Transverse colon (tissue), 4 donors: ENCODE data around the gene IL15RA.

ENCODE experiments used
- EP300 ChIP-seq: sonication (generic); formaldehyde crosslinking; IDR thresholded peaks from one replicate; pipeline ENCODE4 v1.6.1; 2017; ENCODE audit warnings: antibody characterized with exemption, low read depth
- POLR2A ChIP-seq: fragments of 450-650 bp; IDR thresholded peaks from one replicate; pipeline ENCODE4 v1.6.1; 2016; ENCODE audit warnings: antibody characterized with exemption, mild to moderate bottlenecking, moderate library complexity
- POLR2AphosphoS5 ChIP-seq, 3 donors: sonication (generic); formaldehyde crosslinking; IDR thresholded peaks; one replicate each; pipeline ENCODE4 v1.6.1; 2016; ENCODE audit warnings: antibody characterized with exemption in 3 of 3
- TF ChIP-seq, protein P1 (sequence below), 5 experiments: fragments of 200-600 bp in 3 of 5; fragments of 450-650 bp in 2 of 5; sonication (generic) in 3 of 5; IDR thresholded peaks; 1 replicate in 2 of 5; 2 replicates in 3 of 5; pipeline ENCODE4 v1.5.1; 2016 to 2017; ENCODE audit warnings: antibody characterized with exemption in 5 of 5, inconsistent platforms in 3 of 5, mild to moderate bottlenecking in 2 of 5, moderate library complexity in 1 of 5

DNA sequence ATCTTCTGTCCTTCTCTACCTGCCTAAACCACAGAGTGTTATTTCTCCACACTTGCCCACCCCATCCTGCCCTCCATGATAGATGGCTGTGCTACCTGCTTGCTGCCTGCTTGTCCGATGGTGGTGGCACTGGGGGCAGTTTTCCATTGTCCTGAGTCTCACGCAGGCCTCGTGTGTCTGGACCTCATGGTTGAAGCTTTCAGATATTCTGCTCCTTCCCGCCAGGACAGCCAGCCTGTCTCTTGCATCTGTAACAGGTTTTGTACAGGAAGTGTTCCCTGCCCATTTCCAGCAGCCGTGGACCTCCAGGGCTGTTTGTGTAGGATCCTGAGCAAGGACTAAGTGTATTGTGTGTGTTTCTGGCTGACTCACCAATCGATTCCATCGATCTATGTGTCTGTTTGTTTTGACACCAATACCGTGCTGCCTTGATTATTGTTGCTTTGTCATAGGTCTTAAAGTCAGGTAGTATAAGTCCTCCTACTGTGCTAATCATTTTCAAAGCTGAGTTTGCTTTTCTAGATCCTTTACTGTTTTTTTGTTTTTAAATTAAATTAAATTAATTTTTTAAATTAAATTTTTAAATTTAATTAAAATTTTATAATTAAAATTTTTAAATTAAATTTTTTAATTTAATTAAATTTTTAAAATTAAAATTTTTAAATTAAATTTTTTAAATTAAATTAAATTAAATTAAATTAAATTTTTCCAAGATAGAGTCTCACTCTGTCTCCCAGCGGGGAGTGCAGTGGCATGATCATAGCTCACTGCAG lies 8.5 kb downstream of the IL15RA start:
- no peak for TF ChIP-seq POLR2A
- TF ChIP-seq, protein P1, sequence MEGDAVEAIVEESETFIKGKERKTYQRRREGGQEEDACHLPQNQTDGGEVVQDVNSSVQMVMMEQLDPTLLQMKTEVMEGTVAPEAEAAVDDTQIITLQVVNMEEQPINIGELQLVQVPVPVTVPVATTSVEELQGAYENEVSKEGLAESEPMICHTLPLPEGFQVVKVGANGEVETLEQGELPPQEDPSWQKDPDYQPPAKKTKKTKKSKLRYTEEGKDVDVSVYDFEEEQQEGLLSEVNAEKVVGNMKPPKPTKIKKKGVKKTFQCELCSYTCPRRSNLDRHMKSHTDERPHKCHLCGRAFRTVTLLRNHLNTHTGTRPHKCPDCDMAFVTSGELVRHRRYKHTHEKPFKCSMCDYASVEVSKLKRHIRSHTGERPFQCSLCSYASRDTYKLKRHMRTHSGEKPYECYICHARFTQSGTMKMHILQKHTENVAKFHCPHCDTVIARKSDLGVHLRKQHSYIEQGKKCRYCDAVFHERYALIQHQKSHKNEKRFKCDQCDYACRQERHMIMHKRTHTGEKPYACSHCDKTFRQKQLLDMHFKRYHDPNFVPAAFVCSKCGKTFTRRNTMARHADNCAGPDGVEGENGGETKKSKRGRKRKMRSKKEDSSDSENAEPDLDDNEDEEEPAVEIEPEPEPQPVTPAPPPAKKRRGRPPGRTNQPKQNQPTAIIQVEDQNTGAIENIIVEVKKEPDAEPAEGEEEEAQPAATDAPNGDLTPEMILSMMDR (IDR thresholded peaks at IDR 0.05) = no peak
- no peak for TF ChIP-seq EP300
- TF ChIP-seq POLR2AphosphoS5 (IDR thresholded peaks at IDR 0.05) = no peak
